Loucy (cell line): Measurements from ENCODE around the gene NDC1.

Experiments used
- EZH2phosphoT487 ChIP-seq: fragments of 200-600 bp; IDR thresholded peaks from 2 replicates; pipeline ENCODE4 v1.6.1; 2018; ENCODE audit warnings: antibody characterized with exemption, mild to moderate bottlenecking, moderate library complexity, borderline replicate concordance
- TF ChIP-seq, protein P1 (sequence below): fragments of 200-600 bp; sonication (generic); conservative IDR thresholded peaks from 2 replicates; pipeline ENCODE4 v1.5.1; 2014; ENCODE audit warnings: mild to moderate bottlenecking, antibody characterized with exemption, low read length

DNA sequence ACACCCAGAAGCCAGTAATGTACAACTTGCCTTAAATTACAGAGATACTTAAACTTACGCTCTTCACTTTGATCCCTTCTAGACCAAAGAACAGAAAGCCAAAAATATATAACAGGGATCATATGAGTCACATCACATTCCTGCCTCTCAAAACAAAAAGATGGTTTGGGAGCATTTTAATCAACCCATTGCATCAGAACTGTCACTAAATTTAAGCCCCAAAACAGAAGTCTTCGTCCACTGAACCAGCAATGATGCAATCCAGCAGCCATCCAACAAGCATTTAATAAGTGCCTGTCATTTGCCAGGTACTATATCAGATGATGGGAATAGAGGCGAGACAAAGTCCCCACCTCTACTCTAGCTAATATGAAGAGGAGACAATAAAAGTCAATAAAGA lies 56.4 kb downstream of the NDC1 start:
- TF ChIP-seq, protein P1, sequence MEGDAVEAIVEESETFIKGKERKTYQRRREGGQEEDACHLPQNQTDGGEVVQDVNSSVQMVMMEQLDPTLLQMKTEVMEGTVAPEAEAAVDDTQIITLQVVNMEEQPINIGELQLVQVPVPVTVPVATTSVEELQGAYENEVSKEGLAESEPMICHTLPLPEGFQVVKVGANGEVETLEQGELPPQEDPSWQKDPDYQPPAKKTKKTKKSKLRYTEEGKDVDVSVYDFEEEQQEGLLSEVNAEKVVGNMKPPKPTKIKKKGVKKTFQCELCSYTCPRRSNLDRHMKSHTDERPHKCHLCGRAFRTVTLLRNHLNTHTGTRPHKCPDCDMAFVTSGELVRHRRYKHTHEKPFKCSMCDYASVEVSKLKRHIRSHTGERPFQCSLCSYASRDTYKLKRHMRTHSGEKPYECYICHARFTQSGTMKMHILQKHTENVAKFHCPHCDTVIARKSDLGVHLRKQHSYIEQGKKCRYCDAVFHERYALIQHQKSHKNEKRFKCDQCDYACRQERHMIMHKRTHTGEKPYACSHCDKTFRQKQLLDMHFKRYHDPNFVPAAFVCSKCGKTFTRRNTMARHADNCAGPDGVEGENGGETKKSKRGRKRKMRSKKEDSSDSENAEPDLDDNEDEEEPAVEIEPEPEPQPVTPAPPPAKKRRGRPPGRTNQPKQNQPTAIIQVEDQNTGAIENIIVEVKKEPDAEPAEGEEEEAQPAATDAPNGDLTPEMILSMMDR, result no peak
- TF ChIP-seq EZH2phosphoT487, result no peak
